Astrocyte (in vitro differentiated cells and primary cell): ENCODE results near the gene CBX8. TPM values are rescaled to one million over a fixed set of nuclear protein-coding genes. Genes with fewer than 3 reads are reported as not detected.

Experiments
- DNase-seq: peaks from one replicate; pipeline ENCODE4 v3.0.0-alpha.2; 2010; ENCODE audit warnings: low read depth
- FAIRE-seq: peaks from 2 replicates; lab custom pipeline; 2011; peaks lifted over from hg19 to GRCh38; lab: Jason Lieb, UNC
- H2AFZ ChIP-seq: 2 replicates; pipeline ENCODE4 v1.6.0; 2012; ENCODE audit warnings: low read depth, low read length, inconsistent platforms
- H3K27ac ChIP-seq: 2 replicates; pipeline ENCODE4 v1.5.1; 2011; ENCODE audit warnings: low read depth, low read length, inconsistent platforms
- H3K27me3 ChIP-seq: 2 replicates; pipeline ENCODE4 v1.6.0; 2011; ENCODE audit warnings: low read length, inconsistent platforms; ENCODE audit not compliant: insufficient read depth
- H3K36me3 ChIP-seq: 2 replicates; pipeline ENCODE4 v1.5.1; 2011; ENCODE audit warnings: low read length, inconsistent platforms; ENCODE audit not compliant: insufficient read depth
- H3K4me1 ChIP-seq: 2 replicates; pipeline ENCODE4 v1.5.1; 2011; ENCODE audit warnings: low read length, inconsistent platforms; ENCODE audit not compliant: insufficient read depth
- H3K4me2 ChIP-seq: 2 replicates; pipeline ENCODE4 v1.6.0; 2012; ENCODE audit warnings: low read length, inconsistent platforms
- H3K4me3 ChIP-seq: 2 replicates; pipeline ENCODE4 v1.5.1; 2011; ENCODE audit warnings: low read depth, mild to moderate bottlenecking, low read length, inconsistent platforms; ENCODE audit not compliant: insufficient read depth
- H3K79me2 ChIP-seq: 2 replicates; pipeline ENCODE4 v1.6.0; 2012; ENCODE audit warnings: mild to moderate bottlenecking, low read length, inconsistent platforms; ENCODE audit not compliant: insufficient read depth
- H3K9ac ChIP-seq: 2 replicates; pipeline ENCODE4 v1.6.0; 2012; ENCODE audit warnings: mild to moderate bottlenecking, low read length, inconsistent platforms
- H3K9me3 ChIP-seq: 2 replicates; pipeline ENCODE4 v1.5.1; 2012; ENCODE audit warnings: low read depth, mild to moderate bottlenecking, low read length, inconsistent platforms; ENCODE audit not compliant: insufficient read depth
- H4K20me1 ChIP-seq: 2 replicates; pipeline ENCODE4 v1.6.0; 2012; ENCODE audit warnings: low read length, inconsistent platforms; ENCODE audit not compliant: insufficient read depth
- H3K27ac Mint-ChIP-seq: one replicate; pipeline ENCODE4 v1.8.0; 2021; ENCODE audit warnings: mild to moderate bottlenecking, mixed read lengths; ENCODE audit not compliant: unreplicated experiment
- H3K27me3 Mint-ChIP-seq: one replicate; pipeline ENCODE4 v1.8.0; 2021; ENCODE audit warnings: low read depth, mixed read lengths; ENCODE audit not compliant: unreplicated experiment
- H3K36me3 Mint-ChIP-seq: one replicate; pipeline ENCODE4 v1.8.0; 2021; ENCODE audit warnings: low read depth, mixed read lengths; ENCODE audit not compliant: unreplicated experiment
- H3K4me1 Mint-ChIP-seq: one replicate; pipeline ENCODE4 v1.8.0; 2021; ENCODE audit warnings: low read depth, mixed read lengths; ENCODE audit not compliant: unreplicated experiment
- H3K4me3 Mint-ChIP-seq: one replicate; pipeline ENCODE4 v1.8.0; 2021; ENCODE audit warnings: mild to moderate bottlenecking, moderate library complexity, mixed read lengths; ENCODE audit not compliant: unreplicated experiment
- H3K9me3 Mint-ChIP-seq: one replicate; pipeline ENCODE4 v1.8.0; 2021; ENCODE audit warnings: mild to moderate bottlenecking, mixed read lengths; ENCODE audit not compliant: unreplicated experiment
- CTCF ChIP-seq: IDR thresholded peaks from 2 replicates; pipeline ENCODE4 v1.5.1; 2011; ENCODE audit warnings: low read depth, mild to moderate bottlenecking, inconsistent platforms, low read length, moderate library complexity; ENCODE audit not compliant: insufficient read depth
- EZH2 ChIP-seq: IDR thresholded peaks from 2 replicates; pipeline ENCODE4 v1.6.1; 2012; ENCODE audit warnings: mild to moderate bottlenecking, low read length, inconsistent platforms; ENCODE audit not compliant: insufficient read depth
- total RNA-seq: library from RNA; stranded (reverse); gene quantifications from 2 replicates; pipeline ENCODE4 v1.2.1, GENCODE V29; 2021

CBX8 gene
- total RNA-seq, 1 donor from 2014 or later = 3.4 TPM

- peaks cover 32% of the 10 kb centered on the region for H3K27me3 ChIP-seq
- no peak overlapping the region for H3K27ac ChIP-seq
- peaks cover 19% of the 10 kb centered on the region for H3K4me1 ChIP-seq
- peaks cover 2% of the 10 kb centered on the region for H3K4me1 Mint-ChIP-seq
- H3K27me3 Mint-ChIP-seq = peaks cover 23% of the 10 kb centered on the region
- no peak overlapping the region for H3K4me2 ChIP-seq
- H3K36me3 ChIP-seq = no peaks in the 10 kb centered on the region
- peaks cover 20% of the 10 kb centered on the region for H4K20me1 ChIP-seq
- TF ChIP-seq CTCF (no peak), EZH2 (peak; percentile 98)
- H3K4me3 ChIP-seq = no peak overlapping the region
- no peak overlapping the region for H2AFZ ChIP-seq
- peaks cover 18% of the 10 kb centered on the region for H3K79me2 ChIP-seq
- peaks cover 2% of the 10 kb centered on the region for H3K36me3 Mint-ChIP-seq
- peaks cover 4% of the 10 kb centered on the region for H3K9me3 Mint-ChIP-seq
- no peak overlapping the region for H3K4me3 Mint-ChIP-seq
- H3K9me3 ChIP-seq = no peaks in the 10 kb centered on the region
- DNase-seq (no peak), FAIRE-seq (no peak)
- H3K27ac Mint-ChIP-seq = peak overlapping the region; percentile 53
- no peak overlapping the region for H3K9ac ChIP-seq
Observed at GRCh38 chr17:79841369-79842135, 44.7 kb upstream of the CBX8 start.

- no peak for TF ChIP-seq EZH2
- no peak overlapping the region for H3K27ac Mint-ChIP-seq
- Histone ChIP-seq H3K27ac (no peak overlapping the region), H3K4me3 (no peak overlapping the region), H3K79me2 (peaks cover 24% of the 10 kb centered on the region), H3K9ac (no peak overlapping the region), H3K27me3 (peaks cover 32% of the 10 kb centered on the region), H2AFZ (peak overlapping the region; percentile 51), H4K20me1 (peaks cover 26% of the 10 kb centered on the region), H3K9me3 (no peaks in the 10 kb centered on the region), H3K36me3 (no peaks in the 10 kb centered on the region), H3K4me1 (peaks cover 23% of the 10 kb centered on the region), H3K4me2 (peak overlapping the region; percentile 80)
- peaks cover 17% of the 10 kb centered on the region for H3K27me3 Mint-ChIP-seq
- DNase-seq (peak; percentile 24), FAIRE-seq (no peak)
- peaks cover 2% of the 10 kb centered on the region for H3K4me1 Mint-ChIP-seq
- H3K9me3 Mint-ChIP-seq = peaks cover 4% of the 10 kb centered on the region
- H3K36me3 Mint-ChIP-seq = peaks cover 2% of the 10 kb centered on the region
- H3K4me3 Mint-ChIP-seq = no peak overlapping the region
Observed at GRCh38 chr17:79840989-79841286, 44.1 kb upstream of the CBX8 start.

GRCh38 chr17:79840269-79840988 is 43.6 kb upstream of the CBX8 start:
- H2AFZ ChIP-seq = peak overlapping the region; percentile 51
- H3K4me3 Mint-ChIP-seq = no peak overlapping the region

More at GRCh38 chr17:79840269-79840988, 43.6 kb upstream of the CBX8 start:
- Histone ChIP-seq H3K36me3 (no peaks in the 10 kb centered on the region), H3K79me2 (peaks cover 28% of the 10 kb centered on the region), H3K4me2 (peak overlapping the region; percentile 80), H3K4me1 (peaks cover 23% of the 10 kb centered on the region), H3K9ac (no peak overlapping the region), H3K4me3 (no peak overlapping the region), H3K27ac (no peak overlapping the region), H3K27me3 (peaks cover 31% of the 10 kb centered on the region), H3K9me3 (no peaks in the 10 kb centered on the region), H4K20me1 (peaks cover 31% of the 10 kb centered on the region)
- Mint-ChIP-seq H3K9me3 (peaks cover 4% of the 10 kb centered on the region), H3K27me3 (peaks cover 16% of the 10 kb centered on the region), H3K36me3 (peaks cover 2% of the 10 kb centered on the region), H3K4me1 (peaks cover 2% of the 10 kb centered on the region), H3K27ac (peak overlapping the region; percentile 47)
- peak; percentile 31 for DNase-seq
- no peak for FAIRE-seq
- TF ChIP-seq EZH2 (peak; percentile 50), CTCF (peak; percentile 4)
